Measurements from ENCODE around the gene DSPP. TPM values are rescaled to one million over a fixed set of nuclear protein-coding genes. Genes with fewer than 3 reads are reported as not detected.
"Not testable (repeated sequence)": the region's sequence is repeated elsewhere in the genome, so short reads cannot be mapped to it uniquely, and the experiment has no call there.

The DSPP gene
- total RNA-seq, 1 experiment from 2014 or later = not detected

DNA sequence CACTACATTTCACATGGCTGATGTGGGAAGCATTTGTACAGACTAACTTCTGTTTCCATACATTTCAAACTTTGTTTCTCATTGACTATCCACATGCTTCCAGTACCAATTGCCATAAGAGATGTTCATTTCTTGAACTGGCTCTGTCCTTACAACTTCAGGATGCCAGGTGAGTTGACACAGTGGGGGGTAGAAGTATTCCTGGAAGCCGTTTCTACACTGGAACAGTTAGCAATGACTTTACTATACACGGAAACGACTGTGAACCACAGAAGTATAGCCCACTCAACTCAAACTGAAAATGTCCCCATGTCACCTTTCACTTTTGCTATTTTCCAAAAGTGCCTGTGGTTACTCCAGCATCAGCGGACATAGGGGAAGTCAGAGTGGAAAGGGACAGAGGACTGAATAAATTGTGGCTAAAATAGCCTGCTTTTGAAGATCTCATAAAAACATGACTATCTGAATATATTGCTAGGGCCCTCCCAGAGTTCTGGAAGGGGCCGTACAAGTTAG lies 38.0 kb upstream of the DSPP start:
- CTCF ChIA-PET = no interaction called here
- DNase-seq (ENCODE audit: low spot score) = no peak

DNA sequence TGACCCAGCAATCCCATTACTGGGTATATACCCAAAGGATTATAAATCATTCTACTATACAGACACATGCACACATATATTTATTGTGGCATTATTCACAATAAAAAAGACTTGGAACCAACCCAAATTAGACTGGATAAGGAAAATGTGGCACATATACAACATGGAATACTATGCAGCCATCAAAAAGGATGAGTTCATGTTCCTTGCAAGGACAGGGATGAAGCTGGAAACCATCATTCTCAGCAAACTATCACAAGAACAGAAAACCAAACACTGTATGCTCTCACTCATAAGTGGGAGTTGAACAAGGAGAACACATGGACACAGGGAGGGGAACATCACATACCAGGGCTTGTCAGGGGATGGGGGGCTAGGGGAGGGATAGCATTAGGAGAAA lies 34.0 kb upstream of the DSPP start:
- peaks cover 15% of the 10 kb centered on the region for H3K4me1 Mint-ChIP-seq
- CTCF ChIA-PET; H3K4me3 Mint-ChIP-seq; H3K9me3 Mint-ChIP-seq; DNase-seq (ENCODE audit: low spot score); H3K27ac Mint-ChIP-seq; ATAC-seq; H3K27me3 Mint-ChIP-seq (ENCODE audit: low read depth); H3K36me3 Mint-ChIP-seq; POLR2A ChIA-PET: not testable (repeated sequence)

More for the DNA sequence above, 38.0 kb upstream of the DSPP start:
- POLR2A ChIA-PET = no interaction called here
- TF ChIP-seq, protein P1, sequence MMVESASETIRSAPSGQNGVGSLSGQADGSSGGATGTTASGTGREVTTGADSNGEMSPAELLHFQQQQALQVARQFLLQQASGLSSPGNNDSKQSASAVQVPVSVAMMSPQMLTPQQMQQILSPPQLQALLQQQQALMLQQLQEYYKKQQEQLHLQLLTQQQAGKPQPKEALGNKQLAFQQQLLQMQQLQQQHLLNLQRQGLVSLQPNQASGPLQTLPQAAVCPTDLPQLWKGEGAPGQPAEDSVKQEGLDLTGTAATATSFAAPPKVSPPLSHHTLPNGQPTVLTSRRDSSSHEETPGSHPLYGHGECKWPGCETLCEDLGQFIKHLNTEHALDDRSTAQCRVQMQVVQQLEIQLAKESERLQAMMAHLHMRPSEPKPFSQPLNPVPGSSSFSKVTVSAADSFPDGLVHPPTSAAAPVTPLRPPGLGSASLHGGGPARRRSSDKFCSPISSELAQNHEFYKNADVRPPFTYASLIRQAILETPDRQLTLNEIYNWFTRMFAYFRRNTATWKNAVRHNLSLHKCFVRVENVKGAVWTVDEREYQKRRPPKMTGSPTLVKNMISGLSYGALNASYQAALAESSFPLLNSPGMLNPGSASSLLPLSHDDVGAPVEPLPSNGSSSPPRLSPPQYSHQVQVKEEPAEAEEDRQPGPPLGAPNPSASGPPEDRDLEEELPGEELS (CRISPR knock-in tag; IDR thresholded peaks at IDR 0.05) = no peak
- TF ChIP-seq, protein P2, sequence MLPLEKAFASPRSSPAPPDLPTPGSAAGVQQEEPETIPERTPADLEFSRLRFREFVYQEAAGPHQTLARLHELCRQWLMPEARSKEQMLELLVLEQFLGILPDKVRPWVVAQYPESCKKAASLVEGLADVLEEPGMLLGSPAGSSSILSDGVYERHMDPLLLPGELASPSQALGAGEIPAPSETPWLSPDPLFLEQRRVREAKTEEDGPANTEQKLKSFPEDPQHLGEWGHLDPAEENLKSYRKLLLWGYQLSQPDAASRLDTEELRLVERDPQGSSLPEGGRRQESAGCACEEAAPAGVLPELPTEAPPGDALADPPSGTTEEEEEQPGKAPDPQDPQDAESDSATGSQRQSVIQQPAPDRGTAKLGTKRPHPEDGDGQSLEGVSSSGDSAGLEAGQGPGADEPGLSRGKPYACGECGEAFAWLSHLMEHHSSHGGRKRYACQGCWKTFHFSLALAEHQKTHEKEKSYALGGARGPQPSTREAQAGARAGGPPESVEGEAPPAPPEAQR (CRISPR knock-in tag; IDR thresholded peaks at IDR 0.05) = no peak
- no peak for TF ChIP-seq TEAD1 (CRISPR knock-in tag; IDR thresholded peaks at IDR 0.05)
- no peak for TF ChIP-seq JUN (CRISPR knock-in tag; IDR thresholded peaks at IDR 0.05)
- TF ChIP-seq, protein P3, sequence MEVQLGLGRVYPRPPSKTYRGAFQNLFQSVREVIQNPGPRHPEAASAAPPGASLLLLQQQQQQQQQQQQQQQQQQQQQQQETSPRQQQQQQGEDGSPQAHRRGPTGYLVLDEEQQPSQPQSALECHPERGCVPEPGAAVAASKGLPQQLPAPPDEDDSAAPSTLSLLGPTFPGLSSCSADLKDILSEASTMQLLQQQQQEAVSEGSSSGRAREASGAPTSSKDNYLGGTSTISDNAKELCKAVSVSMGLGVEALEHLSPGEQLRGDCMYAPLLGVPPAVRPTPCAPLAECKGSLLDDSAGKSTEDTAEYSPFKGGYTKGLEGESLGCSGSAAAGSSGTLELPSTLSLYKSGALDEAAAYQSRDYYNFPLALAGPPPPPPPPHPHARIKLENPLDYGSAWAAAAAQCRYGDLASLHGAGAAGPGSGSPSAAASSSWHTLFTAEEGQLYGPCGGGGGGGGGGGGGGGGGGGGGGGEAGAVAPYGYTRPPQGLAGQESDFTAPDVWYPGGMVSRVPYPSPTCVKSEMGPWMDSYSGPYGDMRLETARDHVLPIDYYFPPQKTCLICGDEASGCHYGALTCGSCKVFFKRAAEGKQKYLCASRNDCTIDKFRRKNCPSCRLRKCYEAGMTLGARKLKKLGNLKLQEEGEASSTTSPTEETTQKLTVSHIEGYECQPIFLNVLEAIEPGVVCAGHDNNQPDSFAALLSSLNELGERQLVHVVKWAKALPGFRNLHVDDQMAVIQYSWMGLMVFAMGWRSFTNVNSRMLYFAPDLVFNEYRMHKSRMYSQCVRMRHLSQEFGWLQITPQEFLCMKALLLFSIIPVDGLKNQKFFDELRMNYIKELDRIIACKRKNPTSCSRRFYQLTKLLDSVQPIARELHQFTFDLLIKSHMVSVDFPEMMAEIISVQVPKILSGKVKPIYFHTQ (CRISPR knock-in tag; IDR thresholded peaks at IDR 0.05) = no peak
- no peak for TF ChIP-seq KAT7 (CRISPR knock-in tag; IDR thresholded peaks at IDR 0.05; ENCODE audit: borderline replicate concordance)
- TF ChIP-seq NR2C2 (CRISPR knock-in tag; IDR thresholded peaks at IDR 0.05) = no peak
- TF ChIP-seq, protein P4, sequence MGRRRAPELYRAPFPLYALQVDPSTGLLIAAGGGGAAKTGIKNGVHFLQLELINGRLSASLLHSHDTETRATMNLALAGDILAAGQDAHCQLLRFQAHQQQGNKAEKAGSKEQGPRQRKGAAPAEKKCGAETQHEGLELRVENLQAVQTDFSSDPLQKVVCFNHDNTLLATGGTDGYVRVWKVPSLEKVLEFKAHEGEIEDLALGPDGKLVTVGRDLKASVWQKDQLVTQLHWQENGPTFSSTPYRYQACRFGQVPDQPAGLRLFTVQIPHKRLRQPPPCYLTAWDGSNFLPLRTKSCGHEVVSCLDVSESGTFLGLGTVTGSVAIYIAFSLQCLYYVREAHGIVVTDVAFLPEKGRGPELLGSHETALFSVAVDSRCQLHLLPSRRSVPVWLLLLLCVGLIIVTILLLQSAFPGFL (CRISPR knock-in tag; IDR thresholded peaks at IDR 0.05; ENCODE audit: borderline replicate concordance) = no peak
- TF ChIP-seq, protein P5, sequence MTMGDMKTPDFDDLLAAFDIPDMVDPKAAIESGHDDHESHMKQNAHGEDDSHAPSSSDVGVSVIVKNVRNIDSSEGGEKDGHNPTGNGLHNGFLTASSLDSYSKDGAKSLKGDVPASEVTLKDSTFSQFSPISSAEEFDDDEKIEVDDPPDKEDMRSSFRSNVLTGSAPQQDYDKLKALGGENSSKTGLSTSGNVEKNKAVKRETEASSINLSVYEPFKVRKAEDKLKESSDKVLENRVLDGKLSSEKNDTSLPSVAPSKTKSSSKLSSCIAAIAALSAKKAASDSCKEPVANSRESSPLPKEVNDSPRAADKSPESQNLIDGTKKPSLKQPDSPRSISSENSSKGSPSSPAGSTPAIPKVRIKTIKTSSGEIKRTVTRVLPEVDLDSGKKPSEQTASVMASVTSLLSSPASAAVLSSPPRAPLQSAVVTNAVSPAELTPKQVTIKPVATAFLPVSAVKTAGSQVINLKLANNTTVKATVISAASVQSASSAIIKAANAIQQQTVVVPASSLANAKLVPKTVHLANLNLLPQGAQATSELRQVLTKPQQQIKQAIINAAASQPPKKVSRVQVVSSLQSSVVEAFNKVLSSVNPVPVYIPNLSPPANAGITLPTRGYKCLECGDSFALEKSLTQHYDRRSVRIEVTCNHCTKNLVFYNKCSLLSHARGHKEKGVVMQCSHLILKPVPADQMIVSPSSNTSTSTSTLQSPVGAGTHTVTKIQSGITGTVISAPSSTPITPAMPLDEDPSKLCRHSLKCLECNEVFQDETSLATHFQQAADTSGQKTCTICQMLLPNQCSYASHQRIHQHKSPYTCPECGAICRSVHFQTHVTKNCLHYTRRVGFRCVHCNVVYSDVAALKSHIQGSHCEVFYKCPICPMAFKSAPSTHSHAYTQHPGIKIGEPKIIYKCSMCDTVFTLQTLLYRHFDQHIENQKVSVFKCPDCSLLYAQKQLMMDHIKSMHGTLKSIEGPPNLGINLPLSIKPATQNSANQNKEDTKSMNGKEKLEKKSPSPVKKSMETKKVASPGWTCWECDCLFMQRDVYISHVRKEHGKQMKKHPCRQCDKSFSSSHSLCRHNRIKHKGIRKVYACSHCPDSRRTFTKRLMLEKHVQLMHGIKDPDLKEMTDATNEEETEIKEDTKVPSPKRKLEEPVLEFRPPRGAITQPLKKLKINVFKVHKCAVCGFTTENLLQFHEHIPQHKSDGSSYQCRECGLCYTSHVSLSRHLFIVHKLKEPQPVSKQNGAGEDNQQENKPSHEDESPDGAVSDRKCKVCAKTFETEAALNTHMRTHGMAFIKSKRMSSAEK (CRISPR knock-in tag; IDR thresholded peaks at IDR 0.05; ENCODE audit: borderline replicate concordance) = no peak
- no peak for TF ChIP-seq ELF4 (CRISPR knock-in tag; IDR thresholded peaks at IDR 0.05; ENCODE audit: low read depth)
- no peak for TF ChIP-seq SMAD4 (CRISPR knock-in tag; IDR thresholded peaks at IDR 0.05)
- no peak for TF ChIP-seq JAZF1 (CRISPR knock-in tag; IDR thresholded peaks at IDR 0.05)
- TF ChIP-seq ZNF232 (CRISPR knock-in tag; IDR thresholded peaks at IDR 0.05) = no peak
- no peak for TF ChIP-seq CBFB (CRISPR knock-in tag; IDR thresholded peaks at IDR 0.05; ENCODE audit: low read depth)
- TF ChIP-seq ZBTB21 (CRISPR knock-in tag; IDR thresholded peaks at IDR 0.05; ENCODE audit: borderline replicate concordance) = no peak
- TF ChIP-seq, protein P6, sequence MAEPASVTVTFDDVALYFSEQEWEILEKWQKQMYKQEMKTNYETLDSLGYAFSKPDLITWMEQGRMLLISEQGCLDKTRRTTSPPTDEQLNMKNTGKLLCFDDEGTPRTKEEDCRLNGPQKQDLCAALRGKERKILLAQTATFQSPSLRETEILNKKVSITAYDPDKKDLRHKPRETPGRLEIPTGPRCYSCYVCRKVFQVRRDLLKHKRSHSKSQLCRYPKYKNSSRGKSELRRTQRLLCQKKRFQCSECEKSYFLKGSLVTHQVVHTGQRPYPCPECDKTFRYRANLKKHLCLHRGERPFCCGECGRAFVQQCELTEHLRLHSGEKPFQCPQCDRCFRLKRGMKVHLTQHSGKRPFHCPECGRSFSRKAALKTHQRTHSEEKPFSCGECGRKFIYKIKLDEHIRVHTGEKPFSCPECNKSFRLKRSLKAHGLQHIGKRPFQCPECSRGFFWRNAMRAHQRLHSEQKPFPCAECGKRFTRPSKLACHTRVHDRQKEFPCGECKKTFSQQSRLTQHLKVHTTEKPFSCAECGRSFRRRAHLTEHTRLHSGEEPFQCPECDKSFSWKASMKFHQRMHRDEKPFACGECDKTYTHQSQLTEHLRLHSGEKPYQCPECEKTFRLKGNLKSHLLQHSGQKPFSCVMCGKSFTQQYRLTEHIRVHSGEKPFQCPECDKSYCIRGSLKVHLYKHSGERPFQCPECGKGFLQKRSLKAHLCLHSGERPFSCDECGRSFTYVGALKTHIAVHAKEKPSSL (CRISPR knock-in tag; conservative IDR thresholded peaks at IDR 0.05) = no peak
- TF ChIP-seq, protein P7, sequence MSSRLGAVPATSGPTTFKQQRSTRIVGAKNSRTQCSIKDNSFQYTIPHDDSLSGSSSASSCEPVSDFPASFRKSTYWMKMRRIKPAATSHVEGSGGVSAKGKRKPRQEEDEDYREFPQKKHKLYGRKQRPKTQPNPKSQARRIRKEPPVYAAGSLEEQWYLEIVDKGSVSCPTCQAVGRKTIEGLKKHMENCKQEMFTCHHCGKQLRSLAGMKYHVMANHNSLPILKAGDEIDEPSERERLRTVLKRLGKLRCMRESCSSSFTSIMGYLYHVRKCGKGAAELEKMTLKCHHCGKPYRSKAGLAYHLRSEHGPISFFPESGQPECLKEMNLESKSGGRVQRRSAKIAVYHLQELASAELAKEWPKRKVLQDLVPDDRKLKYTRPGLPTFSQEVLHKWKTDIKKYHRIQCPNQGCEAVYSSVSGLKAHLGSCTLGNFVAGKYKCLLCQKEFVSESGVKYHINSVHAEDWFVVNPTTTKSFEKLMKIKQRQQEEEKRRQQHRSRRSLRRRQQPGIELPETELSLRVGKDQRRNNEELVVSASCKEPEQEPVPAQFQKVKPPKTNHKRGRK (CRISPR knock-in tag; IDR thresholded peaks at IDR 0.05; ENCODE audit: borderline replicate concordance) = no peak
- no peak for TF ChIP-seq CREM (CRISPR knock-in tag; IDR thresholded peaks at IDR 0.05)
- TF ChIP-seq ZNF423 (CRISPR knock-in tag; IDR thresholded peaks at IDR 0.05) = no peak
- H3K4me3 Mint-ChIP-seq = no peak overlapping the region
- ATAC-seq = no peak
- 0 out of 2 replicates have a peak, but pooled peaks cover 3% of the 10 kb centered on the region for H3K36me3 Mint-ChIP-seq
- H3K9me3 Mint-ChIP-seq = peaks cover 13% of the 10 kb centered on the region
- H3K27me3 Mint-ChIP-seq (ENCODE audit: low read depth) = no peaks in the 10 kb centered on the region
- H3K4me1 Mint-ChIP-seq = peaks cover 20% of the 10 kb centered on the region
- H3K27ac Mint-ChIP-seq = no peak overlapping the region
